HepG2 (cell line): ENCODE measurements around the gene LMOD3. TPM values are rescaled to one million over a fixed set of nuclear protein-coding genes. Genes with fewer than 3 reads are reported as not detected.

Experiments
- ATAC-seq: fragments of 200-7000 bp; cut with Tn5 transposase; 3 replicates; pipeline ENCODE4 v1.9.1; 2020; ENCODE audit warnings: mild to moderate bottlenecking, moderate library complexity
- BruUV-seq: library from RNA; stranded (reverse); fragments of 400-500 nt; replicated peaks from 2 replicates; lab custom pipeline; 2021; lab: Mats Ljungman, UMichigan
- CTCF ChIA-PET: fragments of 300-600 bp; formaldehyde crosslinking; extraction: SDS; loops from one replicate; lab custom pipeline; 2021; ENCODE audit warnings: low total read pairs, inconsistent platforms, low intra/inter-chr PET ratio; lab: Yijun Ruan, JAX
- POLR2A ChIA-PET: fragments of 350-600 bp; sonication (Branson Sonifier 250); formaldehyde crosslinking; loops from one replicate; lab custom pipeline; 2020; ENCODE audit warnings: antibody characterized with exemption, inconsistent platforms; lab: Yijun Ruan, JAX
- DNase-seq: peaks from one replicate; pipeline ENCODE4 v3.0.0-alpha.2; 2015; ENCODE audit warnings: low spot score
- FAIRE-seq: peaks from 3 replicates; lab custom pipeline; 2011; peaks lifted over from hg19 to GRCh38; lab: Jason Lieb, UNC
- H2AFZ ChIP-seq: one replicate; pipeline ENCODE4 v1.6.1; 2011; ENCODE audit warnings: low read length, inconsistent platforms
- H3K27ac ChIP-seq: fragments of 300-600 bp; 3 replicates; pipeline ENCODE4 v1.8.0; 2011; ENCODE audit warnings: mixed run types, mild to moderate bottlenecking, mixed read lengths, low read length, inconsistent platforms; ENCODE audit not compliant: insufficient read depth; ENCODE audit errors: extremely low read length
- H3K27me3 ChIP-seq, 2 experiments: fragments of 200-600 bp in 1 of 2; 2 replicates in 1 of 2; 3 replicates in 1 of 2; pipeline versions ENCODE4 v1.6.0 to v1.8.0; 2011; ENCODE audit warnings: low read length in 2 of 2, mild to moderate bottlenecking in 2 of 2, moderate library complexity in 2 of 2, inconsistent platforms in 1 of 2; ENCODE audit not compliant: insufficient read depth in 2 of 2, control insufficient read depth in 1 of 2
- H3K36me3 ChIP-seq, 2 experiments: fragments of 200-600 bp in 1 of 2; replicated peaks in 1 of 2; 2 replicates in 1 of 2; 3 replicates in 1 of 2; pipeline versions ENCODE4 v1.5.1 to v1.8.0; 2011; ENCODE audit warnings: low read length in 2 of 2, inconsistent platforms in 1 of 2; ENCODE audit not compliant: insufficient read depth in 2 of 2, control insufficient read depth in 1 of 2
- H3K4me1 ChIP-seq: 2 replicates; pipeline ENCODE4 v1.5.1; 2012; ENCODE audit warnings: low read length, inconsistent platforms; ENCODE audit not compliant: insufficient read depth
- H3K4me2 ChIP-seq: 2 replicates; pipeline ENCODE4 v1.6.0; 2011; ENCODE audit warnings: low read depth, low read length, inconsistent platforms
- H3K4me3 ChIP-seq, 3 experiments: fragments of 200-600 bp in 1 of 3; sonication (generic), shearing (Covaris generic) in 1 of 3; replicated peaks in 1 of 3; 2 replicates each; pipeline ENCODE4 v1.5.1; 2011 to 2016; ENCODE audit warnings: low read length in 3 of 3, inconsistent platforms in 2 of 3, low read depth in 2 of 3, mild to moderate bottlenecking in 2 of 3, control low read depth in 1 of 3, mixed read lengths in 1 of 3; ENCODE audit not compliant: insufficient read depth in 1 of 3
- H3K79me2 ChIP-seq: one replicate; pipeline ENCODE4 v1.6.1; 2011; ENCODE audit warnings: low read length, inconsistent platforms; ENCODE audit not compliant: insufficient read depth
- H3K9ac ChIP-seq: 2 replicates; pipeline ENCODE4 v1.6.0; 2011; ENCODE audit warnings: mild to moderate bottlenecking, low read depth, low read length, inconsistent platforms; ENCODE audit not compliant: insufficient read depth
- H3K9me3 ChIP-seq: 2 replicates; pipeline ENCODE4 v1.5.1; 2012; ENCODE audit warnings: mild to moderate bottlenecking, low read length
- H4K20me1 ChIP-seq: 2 replicates; pipeline ENCODE4 v1.6.0; 2011; ENCODE audit warnings: inconsistent platforms, mild to moderate bottlenecking, low read length, moderate library complexity; ENCODE audit not compliant: insufficient read depth
- ERF ChIP-seq: IDR thresholded peaks from 2 replicates; pipeline ENCODE4 v1.6.1; 2018; ENCODE audit warnings: missing biosample characterization, missing genetic modification reagents
- KLF12 ChIP-seq: sonication (generic); formaldehyde crosslinking; IDR thresholded peaks from 2 replicates; pipeline ENCODE4 v1.4.0; 2020; ENCODE audit warnings: missing genetic modification reagents, borderline replicate concordance
- MATR3 ChIP-seq: sonication (generic); formaldehyde crosslinking; IDR thresholded peaks from 2 replicates; pipeline ENCODE4 v1.4.0; 2020; ENCODE audit warnings: missing genetic modification reagents
- RNF2 ChIP-seq: fragments of 450-650 bp; conservative IDR thresholded peaks from 2 replicates; pipeline ENCODE4 v1.6.1; 2016; ENCODE audit warnings: low read depth
- SALL2 ChIP-seq: sonication (generic); formaldehyde crosslinking; IDR thresholded peaks from 2 replicates; pipeline ENCODE4 v1.8.1; 2023; ENCODE audit warnings: mild to moderate bottlenecking, missing genetic modification reagents, inconsistent platforms
- ZBTB25 ChIP-seq: IDR thresholded peaks from 2 replicates; pipeline ENCODE4 v1.6.1; 2018; ENCODE audit warnings: missing genetic modification reagents
- ZGPAT ChIP-seq: IDR thresholded peaks from 2 replicates; pipeline ENCODE4 v1.6.1; 2016; ENCODE audit warnings: mild to moderate bottlenecking
- ZNF251 ChIP-seq: sonication (generic); formaldehyde crosslinking; IDR thresholded peaks from 2 replicates; pipeline ENCODE4 v1.9.0; 2021; ENCODE audit warnings: mild to moderate bottlenecking, missing genetic modification reagents
- WGBS: methylation state at CpG from one replicate; pipeline ENCODE4 v1.1.6; 2017; ENCODE audit warnings: low lambda C conversion rate; 5-methylcytosine and 5-hydroxymethylcytosine counted together
- in situ Hi-C: cut with HindIII; loops from 2 replicates; pipeline ENCODE4 v1.10.0; 2017; ENCODE audit warnings: low pct_unique_long_range_greater_than_20kb; ENCODE audit not compliant: extremely low pct_ligation_motif_present
- intact Hi-C: fragments of 100-400 bp; cut with micrococcal nuclease; formaldehyde crosslinking; loops from one replicate; pipeline ENCODE4 v1.10.0; 2022; ENCODE audit not compliant: unreplicated experiment
- polyA plus RNA-seq, 8 experiments: library from polyadenylated mRNA; depleted of rRNA in 3 of 8; stranded (reverse) in 7 of 8; unstranded in 1 of 8; fragments of >200 nt; fragmentation: Illumina TruSeq in 4 of 8; extraction: Trizol in 4 of 8; gene quantifications; 2 replicates each; pipeline versions ENCODE4 v1.2.1 to v1.2.3, GENCODE V29; 2011 to 2016; ENCODE audit warnings: low read depth in 4 of 8, missing spikeins in 1 of 8, mixed read lengths in 1 of 8; ENCODE audit not compliant: insufficient read depth in 1 of 8
- total RNA-seq, 5 experiments: library from RNA; depleted of rRNA; stranded (reverse); fragments of >200 nt; fragmentation: Illumina TruSeq; extraction: Trizol; gene quantifications; 2 replicates each; pipeline ENCODE4 v1.2.3, GENCODE V29; 2016; ENCODE audit warnings: low read depth in 1 of 5

The LMOD3 gene
- total and polyA plus RNA-seq, 2 of the 13 experiments (the other 11 are each of a cell fraction or from before 2014, with no cell fraction given), result not detected

- no peaks in the 10 kb centered on the region for H3K9me3 ChIP-seq
- ATAC-seq (no peak), DNase-seq (no peak), FAIRE-seq (no peak)
- H3K36me3 ChIP-seq, result peaks cover 4 to 11% of the 10 kb centered on the region in 2 experiments; a peak in 3 of 5 replicates
- WGBS, result 95% methylated on average over 6 of the region's 6 CpGs
- H2AFZ ChIP-seq, result no peak overlapping the region
- BruUV-seq, result no TSS peak
- ChIA-PET CTCF (no interaction called here), POLR2A (no interaction called here)
- no peaks in the 10 kb centered on the region for H4K20me1 ChIP-seq
- no peaks in the 10 kb centered on the region for H3K27me3 ChIP-seq
- intact Hi-C loops (no loop called here), in situ Hi-C loops (no loop called here)
- no peaks in the 10 kb centered on the region for H3K4me1 ChIP-seq
- TF ChIP-seq ZBTB25 (CRISPR knock-in tag), result no peak
- TF ChIP-seq RNF2, result no peak
- TF ChIP-seq ZNF251, result no peak
- no peak for TF ChIP-seq SALL2
- TF ChIP-seq KLF12 (CRISPR knock-in tag), result no peak
- no peak for TF ChIP-seq ERF (CRISPR knock-in tag)
- H3K27ac ChIP-seq, result no peak overlapping the region
- no peaks in the 10 kb centered on the region for H3K79me2 ChIP-seq
- no peak overlapping the region for H3K4me2 ChIP-seq
- no peak overlapping the region for H3K9ac ChIP-seq
- no peak overlapping the region for H3K4me3 ChIP-seq
Measured at GRCh38 chr3:69065318-69065964, 57.0 kb downstream of the LMOD3 start.

GRCh38 chr3:69063636-69064035, 58.8 kb downstream of the LMOD3 start:
- intact Hi-C loops (no loop called here), in situ Hi-C loops (no loop called here)
- Histone ChIP-seq H3K27ac (no peak overlapping the region), H3K9ac (no peak overlapping the region), H3K36me3 (peaks cover 7 to 27% of the 10 kb centered on the region in 2 experiments), H3K4me3 (no peak overlapping the region), H3K27me3 (no peaks in the 10 kb centered on the region), H3K9me3 (no peaks in the 10 kb centered on the region), H3K4me1 (no peaks in the 10 kb centered on the region), H4K20me1 (no peaks in the 10 kb centered on the region; the same call in 1 of the 2 replicates), H2AFZ (no peak overlapping the region), H3K4me2 (no peak overlapping the region), H3K79me2 (no peaks in the 10 kb centered on the region)
- DNase-seq, result no peak
- WGBS, result 95% methylated on average over 2 of the region's 2 CpGs
- BruUV-seq, result no TSS peak
- CTCF ChIA-PET, result no interaction called here
- no peak for FAIRE-seq
- ATAC-seq, result no peak
- POLR2A ChIA-PET, result interaction anchor here (0.9 kb wide), 1 partner anchor 16 kb away, joined by 3 read pairs; no protein-coding TSS in a partner anchor
- TF ChIP-seq MATR3 (CRISPR knock-in tag) (no peak), ZGPAT (no peak)
